Stimulated activated CD4-positive, alpha-beta T cell treated with anti-CD3 and anti-CD28 coated beads, Interleukin-15, amount 100 ng/mL, for 48 hours (primary cell): ENCODE data around the gene ASAP2.

Experiments used
- DNase-seq, 2 donors: peaks; one replicate each; pipeline ENCODE4 v3.0.0-alpha.2; 2020; ENCODE audit warnings: low read depth in 2 of 2

Gene ASAP2

DNA sequence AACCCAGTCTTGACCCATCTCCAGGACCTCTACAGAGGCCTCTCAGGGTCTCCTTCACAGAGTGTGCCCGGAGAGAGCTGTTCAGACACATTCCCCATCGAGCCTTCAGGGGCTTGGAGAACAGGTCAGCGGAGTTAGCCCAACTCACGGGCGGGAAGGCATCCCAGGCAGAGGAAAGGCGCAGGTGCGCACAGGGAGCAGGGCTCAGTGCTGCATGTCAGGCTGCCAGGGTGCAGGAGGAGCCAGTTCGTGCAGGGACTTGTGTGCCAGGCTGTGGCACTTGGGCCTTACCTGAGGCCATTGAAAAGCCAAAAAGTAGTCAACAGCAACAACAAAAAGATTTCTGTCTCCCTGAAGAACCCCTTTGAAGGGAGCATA lies 112.7 kb downstream of the ASAP2 start:
- DNase-seq, result no peak

DNA sequence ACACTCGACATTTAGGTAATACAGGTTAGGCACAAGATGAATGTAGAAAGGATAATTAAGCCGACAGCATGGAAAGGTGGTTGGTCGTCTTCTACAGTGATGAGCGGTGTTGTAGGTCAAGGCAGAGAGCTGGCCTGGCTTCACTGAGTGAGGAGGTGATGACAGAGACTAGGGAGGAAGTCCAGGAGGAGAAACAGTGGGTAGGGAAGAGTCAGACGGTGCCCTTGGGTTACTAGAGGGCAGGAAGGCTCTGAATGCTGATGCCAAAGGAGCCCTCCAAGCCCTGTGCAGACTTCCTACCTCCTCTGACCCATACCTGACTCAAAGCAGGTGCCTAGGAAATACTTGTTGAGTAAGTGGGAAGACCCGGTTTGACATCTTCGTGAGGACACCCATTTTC lies 116.0 kb downstream of the ASAP2 start:
- DNase-seq, result no peak

DNA sequence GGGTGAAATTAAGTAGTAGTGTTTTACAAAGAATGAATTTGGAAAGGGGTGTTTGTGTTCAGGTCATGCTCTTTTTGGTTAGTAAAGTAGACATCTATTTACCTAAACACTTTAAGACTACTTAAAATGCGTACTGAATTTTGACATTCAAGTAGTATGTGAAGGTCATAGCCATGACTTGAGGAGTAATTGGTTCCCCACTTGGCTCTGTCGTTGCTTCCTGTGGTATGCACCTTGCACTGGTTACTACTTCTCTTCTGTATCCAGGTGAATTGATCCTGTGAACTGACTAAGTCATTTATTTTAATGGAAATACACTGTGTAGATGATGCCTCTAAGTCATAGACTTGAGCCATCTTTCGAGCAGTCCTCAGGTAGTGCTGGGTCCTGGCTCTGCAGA lies 118.8 kb downstream of the ASAP2 start:
- DNase-seq, result no peak

DNA sequence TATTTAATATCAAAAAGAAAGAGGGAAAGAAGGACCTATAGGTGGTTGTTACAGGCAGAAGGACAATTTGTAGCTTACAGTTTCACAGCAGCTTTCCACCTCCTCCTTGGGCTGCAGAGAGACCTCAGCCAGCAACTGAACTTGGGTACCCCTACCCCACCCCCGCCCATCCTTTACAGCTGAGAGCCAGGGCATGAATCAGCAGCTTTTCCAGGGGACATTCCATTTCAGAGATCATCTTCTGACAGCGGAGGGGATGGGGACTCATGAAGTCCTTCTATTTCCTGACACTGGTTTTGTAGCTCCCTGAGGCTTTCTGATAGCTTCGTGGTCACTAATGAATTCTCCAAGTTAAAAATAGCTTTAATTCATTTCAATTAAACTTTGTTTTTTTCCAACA lies 120.4 kb downstream of the ASAP2 start:
- DNase-seq, result no peak

DNA sequence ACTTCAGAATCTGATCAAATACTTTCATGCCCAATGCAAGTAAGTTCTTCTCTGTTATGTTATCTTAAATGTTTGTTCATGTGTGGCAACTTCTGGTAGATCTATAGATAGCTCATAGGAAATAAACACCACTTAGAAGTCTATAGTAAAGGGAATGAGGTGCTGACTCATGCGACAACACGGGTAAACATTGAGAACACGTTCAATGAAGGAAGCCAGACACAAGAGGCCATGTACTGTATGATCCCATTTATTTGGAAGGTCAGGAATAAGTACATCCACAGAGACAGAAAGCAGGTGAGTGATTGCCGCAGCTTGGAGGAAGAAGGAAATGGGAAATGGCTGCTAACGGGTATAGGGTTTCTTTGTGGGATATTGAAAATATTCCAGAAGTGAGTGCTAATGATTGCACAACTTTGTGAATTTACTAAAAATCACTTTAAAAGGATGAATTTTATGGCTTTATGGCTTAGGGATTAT lies 121.3 kb downstream of the ASAP2 start:
- no peak for DNase-seq

DNA sequence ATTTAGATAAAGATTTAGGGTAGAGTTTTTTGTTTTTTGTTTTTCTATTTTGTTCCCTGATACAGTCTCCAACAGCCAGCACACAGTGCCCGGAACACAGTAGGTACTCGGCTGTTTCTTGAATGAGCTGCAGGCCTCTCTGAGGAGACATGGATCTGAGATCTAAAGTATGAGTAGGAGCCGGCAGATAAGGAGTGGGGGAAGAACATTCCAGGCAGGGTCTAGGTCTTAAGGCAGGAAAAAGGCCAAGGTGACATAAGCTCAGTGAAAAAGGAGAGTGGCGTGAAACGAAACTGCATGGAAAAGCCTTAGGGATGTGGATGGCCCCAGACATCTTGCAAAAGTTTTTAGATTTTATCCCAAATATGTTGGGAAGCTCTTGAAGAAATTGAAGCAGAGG lies 122.3 kb downstream of the ASAP2 start:
- DNase-seq, result no peak

DNA sequence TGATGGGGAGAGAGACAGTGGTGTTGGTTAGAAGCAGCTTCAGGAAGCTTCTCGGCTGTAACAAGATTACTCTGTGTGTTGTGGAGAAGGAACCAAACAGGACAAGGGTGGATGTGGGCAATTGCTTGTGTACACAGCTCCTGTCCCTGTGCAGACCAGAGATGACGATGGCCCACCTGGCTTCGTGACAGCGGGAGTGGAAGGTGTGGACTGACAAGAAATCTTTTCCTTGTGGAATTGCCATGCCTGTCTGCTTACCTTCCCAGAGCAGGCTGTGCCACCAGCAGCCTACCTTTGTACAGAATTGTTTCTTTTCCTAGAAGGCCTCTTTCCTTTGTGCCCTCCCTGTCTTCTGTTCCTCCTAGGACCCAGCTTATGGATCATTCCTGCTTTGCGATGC lies 122.9 kb downstream of the ASAP2 start:
- no peak for DNase-seq

DNA sequence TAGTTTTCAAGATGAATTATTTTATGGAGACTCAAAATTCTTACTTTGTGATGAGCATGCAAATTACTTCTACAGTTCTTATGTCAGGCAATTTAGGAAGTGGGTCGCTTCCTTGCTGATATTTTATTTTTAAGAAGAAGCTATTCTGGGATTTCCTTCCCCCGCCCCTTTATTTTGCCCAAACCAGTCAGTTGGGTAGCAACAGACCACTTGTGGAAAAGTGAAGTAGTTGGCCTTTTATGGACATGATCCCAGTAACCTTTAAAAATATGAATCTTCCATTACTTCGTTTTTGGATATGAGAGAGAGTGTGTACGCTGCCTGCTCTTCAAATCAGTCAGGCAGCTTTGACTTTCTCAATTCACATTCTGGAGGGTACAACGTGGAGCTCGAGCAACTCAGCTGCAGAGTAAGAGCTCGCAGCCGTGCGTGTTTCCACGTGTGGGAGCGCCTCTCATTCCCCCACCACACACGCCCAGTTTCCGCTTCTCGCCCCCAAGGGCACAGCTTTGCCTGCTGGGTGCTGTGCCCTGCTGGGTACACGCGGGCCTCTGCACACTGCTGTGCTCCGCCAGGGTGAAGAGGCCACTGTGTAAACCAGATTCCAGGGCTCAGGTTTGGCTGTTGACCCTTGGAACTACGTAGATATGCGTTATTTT lies 124.1 kb downstream of the ASAP2 start:
- DNase-seq, result no peak

DNA sequence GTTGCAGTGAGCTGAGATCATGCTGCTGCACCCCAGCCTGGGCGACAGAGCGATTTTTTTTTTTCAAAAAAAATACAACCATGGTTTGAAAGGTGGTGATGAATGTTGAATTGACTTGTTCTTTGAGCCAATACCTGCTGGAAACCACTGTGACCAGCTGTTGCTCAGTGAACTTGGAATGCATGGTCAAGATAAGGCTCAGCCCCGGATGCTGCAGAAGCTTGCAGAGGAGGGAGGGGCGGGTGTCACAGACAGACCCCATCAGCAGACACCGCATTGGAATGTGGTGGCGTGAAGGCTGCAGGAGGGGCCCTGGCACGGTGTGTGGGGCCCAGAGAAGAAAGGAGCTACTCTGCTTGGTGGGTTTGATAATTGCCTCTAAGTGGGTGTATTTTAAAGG lies 125.1 kb downstream of the ASAP2 start:
- DNase-seq, result no peak

DNA sequence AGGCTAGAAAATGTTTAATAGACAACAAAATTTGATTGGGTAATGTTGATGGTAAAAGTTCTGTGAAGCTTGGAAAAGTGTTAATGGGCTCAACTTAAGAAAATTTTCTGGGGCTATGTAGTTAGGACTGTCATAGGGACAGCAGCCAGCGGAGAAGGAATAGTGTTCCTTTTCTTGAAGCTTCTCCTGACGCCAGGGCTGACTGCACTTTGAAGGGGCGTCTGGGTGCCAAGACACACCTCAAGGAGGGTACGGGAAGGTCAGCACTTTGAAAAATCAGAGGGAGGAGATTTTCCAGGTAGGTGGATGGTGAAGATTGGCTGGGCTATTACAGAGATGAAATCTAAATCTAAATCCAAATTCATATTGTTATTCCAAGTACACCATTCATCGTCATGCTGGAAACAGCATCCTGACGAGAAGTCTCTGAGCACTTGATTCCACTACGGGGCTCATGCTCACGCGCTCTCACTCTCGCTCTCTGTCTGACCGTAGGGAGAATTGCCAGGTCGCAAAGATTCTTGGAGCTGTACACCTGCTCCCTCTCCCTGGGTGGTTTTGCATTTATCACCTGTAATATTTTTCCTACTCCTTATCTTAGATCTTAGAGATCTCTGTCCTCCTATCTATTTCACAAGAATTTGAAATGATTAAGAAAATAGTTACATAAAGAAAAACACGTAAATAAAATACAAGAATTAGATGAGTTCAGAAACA lies 125.7 kb downstream of the ASAP2 start:
- no peak for DNase-seq

DNA sequence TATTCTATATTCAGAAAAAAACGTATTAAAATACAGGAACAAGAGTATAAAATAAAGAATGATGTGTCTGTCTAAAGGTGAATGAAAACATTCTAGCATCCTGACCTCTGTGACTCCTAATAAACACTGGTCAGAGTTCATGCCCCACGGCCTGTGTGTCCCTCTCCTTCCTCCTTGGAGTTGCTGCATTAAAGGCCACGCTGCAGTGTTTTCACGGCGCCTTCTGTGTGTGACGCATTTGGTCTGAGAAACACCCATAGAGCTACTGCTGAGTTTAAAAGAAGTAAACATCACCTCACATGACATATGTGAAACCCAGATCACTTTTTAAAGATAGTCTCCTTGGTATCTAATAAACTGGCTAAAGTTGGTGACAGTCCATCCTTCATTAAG lies 126.2 kb downstream of the ASAP2 start:
- no peak for DNase-seq

DNA sequence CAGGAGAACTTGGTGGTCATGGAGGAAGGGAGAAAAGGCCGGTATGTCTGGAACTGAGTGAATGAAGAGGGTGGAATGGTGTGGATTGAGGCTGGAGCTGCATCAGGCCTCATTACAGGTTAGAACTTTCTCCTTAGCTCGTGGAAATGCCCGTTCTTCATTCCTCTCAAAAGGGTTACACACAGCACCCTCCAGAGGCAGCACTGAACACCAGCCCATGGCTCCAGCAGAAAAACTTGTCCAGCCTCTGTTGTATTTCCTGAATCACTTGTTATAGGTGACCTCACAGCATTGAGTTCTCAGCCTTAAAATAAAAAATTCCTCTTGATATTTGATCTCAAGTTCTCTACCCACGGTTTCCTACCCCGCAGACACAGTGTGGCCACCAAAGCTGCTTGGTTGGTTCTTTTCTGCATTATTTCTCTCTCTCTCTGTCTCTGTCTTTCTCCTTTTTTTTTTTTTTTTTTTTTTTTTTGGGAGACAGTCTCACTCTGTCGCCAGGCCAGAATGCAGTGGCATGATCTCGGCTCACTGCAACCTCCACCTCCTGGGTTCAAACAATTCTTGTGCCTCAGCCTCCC lies 127.1 kb downstream of the ASAP2 start:
- peak in 1 of 2 donors; percentile 10 for DNase-seq

DNA sequence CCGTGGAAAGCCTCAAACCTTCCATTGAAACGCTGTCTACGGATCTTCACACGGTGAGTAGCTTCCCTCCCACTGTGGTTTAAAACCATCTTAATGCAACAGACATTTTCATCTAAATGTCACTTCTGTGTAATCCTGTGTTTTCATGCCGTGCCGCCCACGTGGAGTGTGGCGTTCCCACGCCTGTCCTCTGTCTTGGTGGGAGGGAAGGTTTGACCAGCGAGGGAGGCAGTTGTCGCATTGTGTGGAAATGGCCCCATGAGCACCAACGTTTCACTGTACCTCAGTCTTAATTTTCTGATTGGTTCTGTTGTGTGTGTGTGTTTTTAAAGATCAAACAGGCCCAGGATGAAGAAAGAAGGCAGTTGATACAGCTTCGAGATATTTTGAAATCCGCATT lies 128.1 kb downstream of the ASAP2 start:
- no peak for DNase-seq

DNA sequence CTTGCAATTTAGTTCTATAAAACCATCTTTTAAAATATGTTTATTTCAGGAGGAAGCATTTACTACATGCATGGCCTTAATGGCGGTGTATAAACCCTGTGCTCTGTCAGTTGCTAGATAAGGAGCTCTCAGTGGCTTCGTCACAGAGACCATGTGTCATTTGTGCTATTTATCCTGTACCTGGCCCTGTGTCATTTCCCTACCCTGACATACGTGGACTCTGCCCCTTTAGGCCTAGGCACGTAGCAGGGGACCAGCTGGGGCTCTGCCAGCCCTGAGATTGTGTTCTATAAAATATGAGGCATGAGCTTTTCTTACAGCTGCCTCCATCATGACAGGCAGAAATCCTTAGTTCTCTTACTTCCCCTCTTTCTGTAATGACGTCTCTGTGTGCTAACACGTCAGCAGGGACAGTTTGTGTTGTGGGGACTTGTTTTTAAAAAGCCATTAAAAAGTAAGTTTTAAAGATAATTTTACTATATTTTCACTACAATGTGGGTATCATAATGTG lies 128.8 kb downstream of the ASAP2 start:
- DNase-seq, result no peak

DNA sequence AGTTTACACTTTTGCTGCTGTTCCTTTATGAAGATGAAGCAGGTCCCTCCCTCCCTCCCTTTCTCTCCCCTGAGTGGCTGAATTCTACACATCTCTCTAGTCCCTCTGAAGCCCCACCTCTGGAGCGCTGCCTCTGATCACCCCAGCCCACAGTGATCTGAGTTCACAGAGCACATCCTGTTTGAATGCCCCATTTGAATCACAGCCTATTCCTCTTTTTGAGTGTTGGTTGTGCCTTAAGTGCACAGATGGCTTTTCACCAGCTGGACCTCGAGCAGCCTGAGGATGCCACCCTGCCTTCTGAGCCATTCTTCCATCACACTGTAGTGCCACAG lies 129.6 kb downstream of the ASAP2 start:
- peak in 1 of 2 donors; percentile 7 for DNase-seq

DNA sequence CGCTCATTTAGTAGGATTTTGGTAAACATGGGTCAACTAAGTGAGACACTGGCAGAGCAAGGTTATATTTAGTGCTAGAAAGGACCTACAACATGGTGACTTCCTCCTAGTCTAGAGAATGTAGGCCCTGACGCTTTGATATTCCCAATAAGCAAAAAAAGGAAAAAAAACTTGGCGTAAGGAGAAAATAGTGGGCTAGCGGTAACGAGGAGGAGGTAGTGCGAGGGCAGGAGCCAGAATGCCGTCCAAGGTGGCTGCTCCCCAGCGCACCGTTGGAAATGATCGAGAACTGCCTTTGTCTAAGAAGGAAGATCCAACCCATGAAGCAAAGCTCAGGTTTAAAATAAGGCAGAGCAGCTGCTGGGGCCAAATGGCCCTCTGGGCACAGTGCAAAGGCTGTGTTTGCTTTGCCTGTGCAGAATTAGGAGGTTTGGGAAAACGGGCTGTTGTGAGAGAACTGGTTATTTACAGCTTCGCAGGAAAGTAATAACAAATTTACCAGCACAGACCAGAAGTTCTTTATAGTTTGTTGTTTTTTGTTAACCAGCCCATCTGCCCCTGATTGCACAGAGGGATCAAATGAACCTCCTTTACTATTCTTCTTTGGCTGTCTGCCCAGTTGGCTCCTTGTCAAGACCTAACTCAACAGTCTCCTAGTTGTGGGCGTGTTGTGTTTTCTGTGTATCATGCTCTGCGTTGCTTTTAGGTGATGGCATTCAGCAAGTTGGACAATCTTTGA lies 130.1 kb downstream of the ASAP2 start:
- no peak for DNase-seq

DNA sequence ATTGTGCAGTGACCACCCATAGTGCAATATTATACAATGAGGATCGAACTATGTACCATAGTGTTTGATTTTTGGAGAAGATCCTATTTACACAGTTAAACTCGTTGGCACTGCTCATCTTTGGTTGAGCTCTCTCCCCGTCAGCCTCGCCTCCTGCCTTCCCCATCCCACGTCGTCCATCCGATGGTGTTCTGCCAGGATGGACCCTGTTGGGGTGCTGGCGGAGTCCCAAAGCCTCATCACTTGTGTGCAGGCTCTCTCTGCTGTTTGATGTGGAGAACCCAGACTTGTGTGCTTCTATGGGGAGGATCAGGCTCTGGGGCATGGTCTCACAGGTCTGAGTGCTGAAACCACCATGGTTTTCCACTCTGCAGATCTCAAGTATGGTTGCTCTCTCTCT lies 131.3 kb downstream of the ASAP2 start:
- DNase-seq, result no peak

DNA sequence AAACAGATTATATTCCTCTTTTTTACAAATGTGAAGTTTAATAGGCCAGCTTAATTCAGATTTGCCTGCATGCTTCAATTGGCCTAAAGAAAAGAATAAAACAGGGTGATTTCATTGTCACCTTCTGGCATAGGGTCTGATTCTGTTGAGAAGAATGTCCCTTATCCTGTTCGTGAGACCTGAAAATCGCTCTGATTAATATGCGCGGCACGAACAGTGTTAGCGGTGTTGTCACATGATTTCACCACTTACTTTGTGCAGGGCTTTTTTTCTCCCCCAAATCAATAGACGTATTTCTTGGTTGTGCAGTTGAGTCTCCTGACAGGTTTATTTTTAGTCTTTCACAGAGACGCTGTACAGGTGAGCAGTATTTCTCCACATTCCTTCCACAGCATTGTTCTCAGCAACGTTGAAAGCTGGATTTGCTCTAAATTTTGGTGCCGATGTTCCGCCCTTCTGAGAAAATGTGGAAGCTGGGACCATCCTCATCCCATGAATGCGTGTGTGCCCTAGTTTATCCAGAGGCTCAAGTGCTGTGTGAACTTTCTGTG lies 134.8 kb downstream of the ASAP2 start:
- DNase-seq, result no peak

DNA sequence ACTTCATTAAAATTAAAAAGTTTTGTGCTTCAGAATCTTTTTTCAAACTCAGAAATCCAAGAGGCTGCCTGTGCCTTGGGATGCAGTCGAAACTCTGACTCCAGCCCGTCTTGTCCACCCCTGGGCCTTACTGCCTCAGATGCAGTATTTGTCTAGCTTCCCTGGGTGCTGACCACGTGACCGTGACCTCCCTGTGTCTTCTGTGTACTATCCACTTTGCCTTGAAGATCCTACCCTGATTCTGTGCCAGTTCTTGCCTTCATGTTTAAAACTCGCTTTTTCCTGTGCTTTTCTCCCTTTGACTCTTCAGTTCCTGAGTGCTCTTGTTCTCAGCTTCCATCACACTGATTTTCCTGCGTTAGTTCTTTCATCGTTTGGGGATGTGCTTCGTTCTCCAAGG lies 136.0 kb downstream of the ASAP2 start:
- no peak for DNase-seq

DNA sequence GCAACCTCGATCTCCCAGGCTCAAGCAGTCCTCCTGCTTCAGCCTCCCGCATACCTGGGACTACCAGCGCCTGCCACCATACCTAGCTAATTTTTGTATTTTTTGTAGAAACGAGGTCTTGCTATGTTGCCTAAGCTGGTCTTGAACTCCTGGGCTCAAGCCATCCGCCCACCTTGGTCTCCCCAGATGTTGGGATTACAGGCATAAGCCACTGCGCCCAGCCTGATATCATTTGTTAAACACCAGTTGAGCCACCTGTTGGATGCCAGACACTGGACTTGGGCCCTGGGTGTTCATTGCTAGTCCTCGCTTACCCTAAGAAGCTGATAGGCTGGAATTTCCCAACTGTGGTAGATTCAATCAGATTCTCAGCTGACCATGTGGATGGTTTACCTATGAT lies 136.9 kb downstream of the ASAP2 start:
- DNase-seq, result no peak

DNA sequence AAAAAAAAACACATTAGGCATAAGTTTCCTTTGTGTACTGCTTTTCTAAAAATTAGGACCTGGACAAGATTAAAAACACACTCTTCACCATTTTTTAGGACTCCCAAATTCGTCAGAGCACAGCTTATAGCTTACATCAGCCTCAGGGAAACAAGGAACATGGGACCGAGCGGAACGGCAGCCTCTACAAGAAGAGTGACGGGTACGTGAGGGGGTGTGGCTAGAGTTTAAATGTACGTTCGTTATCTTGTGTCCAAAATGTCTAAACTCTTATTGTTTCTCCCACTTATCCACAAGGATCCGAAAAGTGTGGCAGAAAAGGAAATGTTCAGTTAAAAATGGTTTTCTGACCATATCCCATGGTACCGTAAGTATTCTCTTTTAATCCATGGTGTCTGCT lies 137.8 kb downstream of the ASAP2 start:
- no peak for DNase-seq

DNA sequence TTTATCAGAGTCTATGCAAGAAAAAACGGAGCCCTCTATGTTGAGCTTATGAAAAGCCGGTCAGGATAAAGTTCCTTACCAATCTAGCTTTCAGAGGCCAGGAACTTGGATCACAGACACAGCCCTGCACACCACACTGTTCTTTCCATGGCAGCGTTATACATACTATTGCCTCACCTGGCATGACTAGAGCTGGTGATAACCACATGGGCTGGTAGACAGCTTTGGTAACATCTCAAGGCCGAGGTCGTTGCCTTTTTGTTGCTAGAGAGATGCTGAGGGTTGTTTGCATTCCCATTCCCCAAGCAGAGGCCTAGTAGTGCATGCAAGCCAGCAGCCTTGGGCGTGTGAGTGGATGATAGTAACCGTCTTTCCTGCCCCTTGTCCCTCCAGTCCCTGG lies 138.7 kb downstream of the ASAP2 start:
- no peak for DNase-seq
